SJSA1 (cell line): ENCODE data around the gene TMEM218. TPM values are rescaled to one million over a fixed set of nuclear protein-coding genes. Genes with fewer than 3 reads are reported as not detected.

Experiments
- DNase-seq, 2 experiments: peaks; one replicate each; pipeline ENCODE4 v3.0.0-alpha.2; 2015 to 2020; ENCODE audit warnings: low spot score in 2 of 2, low read depth in 1 of 2
- H3K27ac ChIP-seq: fragments of 250-450 bp; sonication (Bioruptor Pico); 2 replicates; pipeline ENCODE4 v1.5.1; 2020; ENCODE audit warnings: mild to moderate bottlenecking, moderate library complexity
- H3K27me3 ChIP-seq: fragments of 250-450 bp; sonication (Bioruptor Pico); replicated peaks from 2 replicates; pipeline ENCODE4 v1.5.1; 2020; ENCODE audit warnings: mild to moderate bottlenecking, moderate library complexity
- H3K36me3 ChIP-seq: fragments of 250-450 bp; sonication (Bioruptor Pico); 2 replicates; pipeline ENCODE4 v1.5.1; 2020; ENCODE audit warnings: mild to moderate bottlenecking
- H3K4me1 ChIP-seq: fragments of 250-450 bp; sonication (Bioruptor Pico); replicated peaks from 2 replicates; pipeline ENCODE4 v1.6.1; 2021; ENCODE audit warnings: mild to moderate bottlenecking
- H3K4me3 ChIP-seq: fragments of 250-450 bp; sonication (Bioruptor Pico); 2 replicates; pipeline ENCODE4 v1.5.1; 2020; ENCODE audit warnings: mild to moderate bottlenecking
- H3K9me3 ChIP-seq: fragments of 250-450 bp; sonication (Bioruptor Pico); replicated peaks from 2 replicates; pipeline ENCODE4 v1.5.1; 2020; ENCODE audit warnings: mild to moderate bottlenecking
- total RNA-seq: library from RNA; depleted of rRNA; stranded (reverse); fragments of >200 nt; shearing (Covaris generic); gene quantifications from 2 replicates; pipeline ENCODE4 v1.2.3, GENCODE V29; 2014

Gene TMEM218
- total RNA-seq, 1 experiment from 2014 or later = 16.1 TPM

GRCh38 chr11:125082040-125082439 is 29.4 kb downstream of the TMEM218 start:
- H3K27ac ChIP-seq = no peak overlapping the region
- H3K4me1 ChIP-seq = peaks cover 4% of the 10 kb centered on the region; the same call in 1 of the 2 replicates
- DNase-seq = no peak
- H3K4me3 ChIP-seq = no peak overlapping the region
- H3K27me3 ChIP-seq = no peaks in the 10 kb centered on the region
- no peaks in the 10 kb centered on the region for H3K9me3 ChIP-seq
- no peaks in the 10 kb centered on the region for H3K36me3 ChIP-seq

DNA sequence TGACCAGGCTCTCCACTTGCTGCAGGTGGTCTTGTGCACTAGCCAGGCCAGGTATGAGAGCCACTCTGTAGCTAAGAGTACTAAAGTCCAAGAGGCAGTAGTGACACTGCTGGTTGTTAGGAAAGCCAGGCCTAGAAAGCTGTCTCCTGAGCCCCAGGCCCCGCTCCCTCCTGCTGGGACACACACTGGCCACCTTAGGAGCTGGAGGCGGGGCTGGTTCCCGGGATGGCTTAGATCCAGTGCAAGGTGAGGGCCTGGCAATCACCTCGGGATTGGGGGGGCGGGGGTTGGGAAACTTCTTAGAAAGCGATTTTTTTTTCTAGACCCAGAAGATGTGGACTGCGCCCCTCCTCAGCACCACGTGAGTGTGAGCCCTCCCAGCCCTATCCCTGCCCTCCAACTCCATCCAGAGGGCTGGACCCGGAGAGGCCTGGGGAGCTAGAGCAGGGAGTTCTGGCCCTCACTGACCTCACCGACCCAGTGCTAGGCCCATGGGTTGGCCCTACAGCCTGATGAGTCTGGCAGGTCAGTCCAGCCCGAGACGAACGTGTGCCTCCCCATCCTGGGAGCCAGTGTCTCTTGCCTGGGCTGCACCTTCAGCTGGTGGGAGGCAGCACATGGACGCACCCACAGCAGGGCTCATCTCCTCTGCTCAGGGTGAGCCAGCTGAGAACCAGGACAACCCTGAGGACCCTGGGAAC is 30.2 kb downstream of the TMEM218 start:
- Histone ChIP-seq H3K36me3 (no peaks in the 10 kb centered on the region), H3K4me3 (no peak overlapping the region), H3K27me3 (no peaks in the 10 kb centered on the region), H3K9me3 (no peaks in the 10 kb centered on the region), H3K27ac (no peak overlapping the region), H3K4me1 (peaks cover 4% of the 10 kb centered on the region; the same call in 1 of the 2 replicates)
- DNase-seq = no peak

GRCh38 chr11:125080531-125080911 is 30.9 kb downstream of the TMEM218 start:
- no peak for DNase-seq

DNA sequence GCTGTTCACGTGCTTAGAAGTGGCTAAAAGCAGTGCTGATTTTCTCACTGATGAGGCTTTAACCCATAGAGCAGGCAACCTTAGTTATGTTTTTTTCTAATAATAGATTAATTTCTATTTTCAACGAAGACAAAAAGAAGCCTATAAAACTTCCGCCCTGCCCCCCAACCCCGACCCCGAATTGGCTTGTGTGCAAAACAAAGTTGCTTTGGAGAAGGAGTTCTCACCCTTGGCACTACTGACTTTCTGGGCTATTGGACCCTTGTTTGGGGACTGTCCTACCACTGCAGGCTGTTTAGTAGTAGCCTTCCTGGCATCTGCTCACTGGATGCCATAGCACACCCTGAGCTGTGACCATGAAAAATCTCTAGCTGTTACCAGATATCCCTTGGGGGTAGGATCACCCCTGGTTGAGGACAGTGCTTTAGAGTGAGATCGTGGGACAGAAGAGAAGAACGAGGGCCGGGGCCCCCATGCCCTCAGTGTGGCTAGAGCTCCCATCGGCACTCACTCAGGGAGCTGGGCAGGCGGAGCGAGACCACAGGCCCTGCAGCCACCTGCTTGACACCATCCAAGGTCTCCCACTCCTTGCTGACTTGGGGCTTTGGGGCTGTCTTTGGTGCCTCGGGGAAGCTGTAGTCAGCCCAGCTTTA is 31.4 kb downstream of the TMEM218 start:
- H3K4me1 ChIP-seq = peaks cover 4% of the 10 kb centered on the region; the same call in 1 of the 2 replicates

More at GRCh38 chr11:125080531-125080911, 30.9 kb downstream of the TMEM218 start:
- H3K4me3 ChIP-seq = no peak overlapping the region
- H3K9me3 ChIP-seq = no peaks in the 10 kb centered on the region
- H3K27ac ChIP-seq = no peak overlapping the region
- no peaks in the 10 kb centered on the region for H3K27me3 ChIP-seq
- peaks cover 4% of the 10 kb centered on the region; the same call in 1 of the 2 replicates for H3K4me1 ChIP-seq
- no peaks in the 10 kb centered on the region for H3K36me3 ChIP-seq

GRCh38 chr11:125079151-125079877 is 32.1 kb downstream of the TMEM218 start:
- no peak for DNase-seq
- Histone ChIP-seq H3K36me3 (no peaks in the 10 kb centered on the region), H3K9me3 (no peaks in the 10 kb centered on the region), H3K27ac (no peak overlapping the region), H3K27me3 (no peaks in the 10 kb centered on the region), H3K4me1 (peaks cover 4% of the 10 kb centered on the region; the same call in 1 of the 2 replicates), H3K4me3 (no peak overlapping the region)

More for the DNA sequence above, 31.4 kb downstream of the TMEM218 start:
- no peak for DNase-seq
- Histone ChIP-seq H3K27me3 (no peaks in the 10 kb centered on the region), H3K27ac (no peak overlapping the region), H3K9me3 (no peaks in the 10 kb centered on the region), H3K36me3 (no peaks in the 10 kb centered on the region), H3K4me3 (no peak overlapping the region)

DNA sequence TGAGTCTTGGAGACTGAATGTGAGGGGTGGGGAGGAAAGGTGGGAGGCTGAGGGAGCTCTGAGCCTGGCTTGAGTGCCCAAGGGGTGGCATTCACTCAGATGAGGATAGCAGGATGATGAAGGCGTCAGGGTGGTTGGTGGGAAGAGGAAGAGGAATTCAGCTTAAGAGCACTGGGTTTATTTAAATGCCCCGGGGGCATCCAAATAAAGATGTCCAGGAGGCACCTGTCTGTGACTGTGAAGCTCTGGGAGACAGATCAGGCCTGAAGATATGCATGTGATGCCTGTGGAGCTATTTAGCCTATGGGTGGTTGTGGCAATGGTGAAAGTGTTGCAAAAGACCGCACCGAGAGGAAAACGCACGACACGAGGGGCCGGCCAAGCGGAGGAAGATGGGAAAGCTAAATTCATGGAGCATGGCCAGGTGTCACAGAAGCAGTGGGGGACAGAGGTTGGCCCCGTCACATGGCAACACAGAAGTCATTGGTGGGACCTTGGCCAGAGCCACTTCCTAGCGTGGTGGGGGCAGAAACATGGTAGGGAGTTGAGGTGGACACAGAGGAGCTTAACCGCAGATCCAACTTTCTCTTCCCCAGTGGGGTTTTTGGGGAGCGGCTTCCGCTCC is 32.8 kb downstream of the TMEM218 start:
- DNase-seq = no peak

GRCh38 chr11:125078016-125078415 is 33.4 kb downstream of the TMEM218 start:
- Histone ChIP-seq H3K4me3 (no peak overlapping the region), H3K36me3 (no peaks in the 10 kb centered on the region), H3K27ac (no peak overlapping the region), H3K27me3 (no peaks in the 10 kb centered on the region), H3K4me1 (peaks cover under 1% of the 10 kb centered on the region; the same call in 1 of the 2 replicates), H3K9me3 (no peaks in the 10 kb centered on the region)
- DNase-seq = no peak

More for the DNA sequence above, 32.8 kb downstream of the TMEM218 start:
- peaks cover 4% of the 10 kb centered on the region; the same call in 1 of the 2 replicates for H3K4me1 ChIP-seq
- H3K27ac ChIP-seq = no peak overlapping the region
- no peak overlapping the region for H3K4me3 ChIP-seq
- H3K36me3 ChIP-seq = no peaks in the 10 kb centered on the region
- no peaks in the 10 kb centered on the region for H3K27me3 ChIP-seq
- H3K9me3 ChIP-seq = no peaks in the 10 kb centered on the region

GRCh38 chr11:125076378-125076945 is 35.0 kb downstream of the TMEM218 start:
- DNase-seq = no peak
- Histone ChIP-seq H3K27ac (no peak overlapping the region), H3K4me3 (no peak overlapping the region), H3K36me3 (no peaks in the 10 kb centered on the region), H3K4me1 (no peaks in the 10 kb centered on the region), H3K27me3 (no peaks in the 10 kb centered on the region), H3K9me3 (no peaks in the 10 kb centered on the region)

DNA sequence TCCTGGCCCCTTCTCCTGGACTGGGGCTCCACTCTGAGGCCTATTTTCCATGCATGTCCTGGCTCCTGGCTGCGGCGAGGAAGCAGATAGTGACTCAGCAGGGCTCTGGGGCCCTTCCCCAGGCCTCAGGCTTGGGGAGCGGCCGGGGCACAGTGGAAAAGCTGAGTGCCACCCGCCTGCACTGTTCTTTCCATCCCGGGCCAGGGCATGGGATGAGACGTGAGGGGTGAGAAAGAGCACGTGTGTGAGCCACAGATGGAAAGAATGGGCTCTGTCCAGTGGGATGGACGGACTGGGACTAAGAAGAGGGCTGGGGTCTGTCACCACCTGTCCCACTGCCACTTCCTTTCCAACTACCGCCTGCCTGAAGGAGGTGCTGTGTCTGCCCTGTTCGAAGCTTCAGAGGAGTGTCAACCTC is 35.5 kb downstream of the TMEM218 start:
- H3K9me3 ChIP-seq = no peaks in the 10 kb centered on the region
- H3K4me3 ChIP-seq = no peak overlapping the region
- DNase-seq = no peak
- no peaks in the 10 kb centered on the region for H3K27me3 ChIP-seq
- H3K36me3 ChIP-seq = no peaks in the 10 kb centered on the region
- H3K27ac ChIP-seq = no peak overlapping the region
- H3K4me1 ChIP-seq = no peaks in the 10 kb centered on the region

- no peak overlapping the region for H3K4me3 ChIP-seq
- no peaks in the 10 kb centered on the region for H3K9me3 ChIP-seq
- H3K27ac ChIP-seq = no peak overlapping the region
- no peaks in the 10 kb centered on the region for H3K27me3 ChIP-seq
- H3K4me1 ChIP-seq = no peaks in the 10 kb centered on the region
- no peaks in the 10 kb centered on the region for H3K36me3 ChIP-seq
- no peak for DNase-seq
These were observed 36.2 kb downstream of the TMEM218 start for GRCh38 chr11:125075242-125075625.

- Histone ChIP-seq H3K27ac (no peak overlapping the region), H3K4me1 (no peaks in the 10 kb centered on the region), H3K36me3 (no peaks in the 10 kb centered on the region), H3K4me3 (no peak overlapping the region), H3K9me3 (no peaks in the 10 kb centered on the region), H3K27me3 (no peaks in the 10 kb centered on the region)
- no peak for DNase-seq
These were observed 36.8 kb downstream of the TMEM218 start for GRCh38 chr11:125074511-125075241.

- Histone ChIP-seq H3K36me3 (no peaks in the 10 kb centered on the region), H3K27ac (no peak overlapping the region), H3K27me3 (no peaks in the 10 kb centered on the region), H3K4me1 (no peaks in the 10 kb centered on the region), H3K9me3 (no peaks in the 10 kb centered on the region), H3K4me3 (no peak overlapping the region)
- DNase-seq = no peak
These were observed 37.6 kb downstream of the TMEM218 start for GRCh38 chr11:125073616-125074483.
